22Rv1 (cell line): ENCODE measurements around the gene MEF2A.

Experiments
- CTCF ChIP-seq: fragments of 450-650 bp; IDR thresholded peaks from 2 replicates; pipeline ENCODE4 v1.5.1; 2017; ENCODE audit warnings: mild to moderate bottlenecking
- ZFX ChIP-seq: fragments of 450-650 bp; IDR thresholded peaks from 2 replicates; pipeline ENCODE4 v1.6.1; 2017; ENCODE audit warnings: antibody characterized with exemption, borderline replicate concordance

- TF ChIP-seq CTCF = no peak
- no peak for TF ChIP-seq ZFX
Observed at GRCh38 chr15:99578809-99579208, 13.0 kb downstream of the MEF2A start.
